ENCODE data around the gene APEH.

APEH gene

DNA sequence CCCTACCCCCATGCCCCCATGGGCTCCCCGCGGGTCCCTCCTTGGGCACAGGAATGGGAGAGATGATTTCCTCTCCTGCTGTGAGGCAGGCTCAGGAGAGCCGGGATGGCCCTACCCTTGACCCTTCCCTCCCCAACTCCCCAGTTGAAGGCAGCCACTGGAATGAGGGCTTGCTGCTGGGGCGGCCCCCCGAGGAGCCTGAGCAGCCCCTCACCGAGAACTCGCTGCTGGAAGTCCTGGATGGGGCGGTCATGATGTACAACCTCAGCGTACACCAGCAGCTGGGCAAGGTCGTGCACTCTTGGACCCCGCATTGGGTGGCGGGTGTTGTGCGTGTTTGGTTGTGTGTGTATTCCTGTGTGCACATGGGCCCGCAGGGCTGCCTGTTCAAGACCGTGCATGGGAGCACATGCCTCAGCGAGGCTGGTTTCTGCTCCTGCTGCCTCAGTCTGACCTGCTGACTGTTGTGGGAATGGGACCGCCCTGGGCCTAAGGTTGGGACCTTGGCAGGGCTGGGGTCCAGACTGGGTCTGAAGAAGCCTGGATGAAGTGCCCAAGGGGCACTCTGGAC is 31.3 kb downstream of the APEH start:
- no peak for DNase-seq
- Histone ChIP-seq H3K9ac (ENCODE audit: low read length) (no peak overlapping the region), H4K8ac (ENCODE audit: low read depth, low read length) (no peak overlapping the region), H2BK15ac (replicated peaks; ENCODE audit: low read depth) (no peak overlapping the region), H4K5ac (ENCODE audit: low read length) (no peak overlapping the region), H3K79me2 (ENCODE audit: control insufficient read depth, insufficient read depth, low read length) (no peaks in the 10 kb centered on the region), H3K36me3 (ENCODE audit: control insufficient read depth, insufficient read depth, low read length) (peaks cover 3% of the 10 kb centered on the region), H3K27me3 (ENCODE audit: insufficient read depth, low read length, poor library complexity) (no peaks in the 10 kb centered on the region), H2AK5ac (ENCODE audit: low read length) (no peak overlapping the region), H2BK5ac (ENCODE audit: low read length) (no peak overlapping the region), H3K27ac (ENCODE audit: low read depth, low read length) (no peak overlapping the region), H3K56ac (ENCODE audit: low read length) (no peak overlapping the region), H3K18ac (ENCODE audit: low read length) (no peak overlapping the region), H3K79me1 (ENCODE audit: low read length) (no peaks in the 10 kb centered on the region), H3K23ac (ENCODE audit: low read length) (no peak overlapping the region), H3K4me2 (ENCODE audit: low read length) (no peak overlapping the region), H3K4me1 (ENCODE audit: control insufficient read depth, low read depth, low read length) (no peaks in the 10 kb centered on the region), H2BK120ac (ENCODE audit: low read depth, low read length) (no peak overlapping the region), H3K4ac (ENCODE audit: low read depth, low read length) (no peak overlapping the region), H3K4me3 (ENCODE audit: low read length) (no peak overlapping the region)
- no CpG with 5 or more reads among the region's 17 CpGs for WGBS (ENCODE audit: extremely low coverage, insufficient coverage, low lambda C conversion rate)

DNA sequence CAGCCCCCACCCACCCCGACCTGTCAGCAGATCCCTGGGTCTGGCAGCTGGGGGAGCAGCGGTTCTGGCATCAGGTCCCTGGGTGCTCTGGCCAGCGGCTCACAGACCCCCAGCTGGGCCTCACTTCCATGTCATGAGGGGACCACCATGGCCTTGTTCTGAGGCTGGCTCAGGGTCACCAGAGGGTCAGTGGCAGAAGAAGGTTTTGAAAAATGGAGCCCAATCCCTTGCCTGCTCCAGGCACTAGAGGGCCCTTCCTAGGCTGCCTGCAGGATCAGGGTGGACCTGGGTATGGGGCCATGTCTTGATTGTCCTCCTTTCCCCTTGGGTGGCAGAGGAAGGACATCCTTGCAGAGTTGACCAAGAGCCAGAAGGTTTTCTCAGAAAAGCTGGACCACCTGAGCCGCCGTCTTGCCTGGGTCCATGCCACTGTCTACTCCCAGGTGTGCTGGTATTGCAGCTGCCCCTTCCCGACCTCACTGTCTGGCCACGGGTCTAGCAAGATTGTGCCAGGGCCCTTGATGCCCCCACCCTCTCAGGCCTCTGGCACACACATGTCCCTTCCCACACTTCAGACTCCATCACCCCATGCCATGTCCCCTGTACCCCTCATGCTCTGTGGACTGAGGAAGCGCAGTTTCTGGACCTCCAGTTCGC is 32.4 kb downstream of the APEH start:
- peaks cover 3% of the 10 kb centered on the region for H3K36me3 ChIP-seq (ENCODE audit: control insufficient read depth, insufficient read depth, low read length)
- H3K4ac ChIP-seq (ENCODE audit: low read depth, low read length) = no peak overlapping the region
- H2BK120ac ChIP-seq (ENCODE audit: low read depth, low read length) = no peak overlapping the region
- H2BK5ac ChIP-seq (ENCODE audit: low read length) = no peak overlapping the region
- H3K4me1 ChIP-seq (ENCODE audit: control insufficient read depth, low read depth, low read length) = no peaks in the 10 kb centered on the region
- no peak overlapping the region for H3K18ac ChIP-seq (ENCODE audit: low read length)
- no peak overlapping the region for H3K23ac ChIP-seq (ENCODE audit: low read length)
- no peak overlapping the region for H3K9ac ChIP-seq (ENCODE audit: low read length)
- H3K4me2 ChIP-seq (ENCODE audit: low read length) = no peak overlapping the region
- no peaks in the 10 kb centered on the region for H3K79me1 ChIP-seq (ENCODE audit: low read length)
- no peak overlapping the region for H3K56ac ChIP-seq (ENCODE audit: low read length)
- H3K4me3 ChIP-seq (ENCODE audit: low read length) = no peak overlapping the region
- H2AK5ac ChIP-seq (ENCODE audit: low read length) = no peak overlapping the region
- no peak overlapping the region for H3K27ac ChIP-seq (ENCODE audit: low read depth, low read length)
- H3K27me3 ChIP-seq (ENCODE audit: insufficient read depth, low read length, poor library complexity) = no peaks in the 10 kb centered on the region
- no peak overlapping the region for H2BK15ac ChIP-seq (replicated peaks; ENCODE audit: low read depth)
- no CpG with 5 or more reads among the region's 9 CpGs for WGBS (ENCODE audit: extremely low coverage, insufficient coverage, low lambda C conversion rate)
- H4K8ac ChIP-seq (ENCODE audit: low read depth, low read length) = no peak overlapping the region
- DNase-seq = no peak
- H4K5ac ChIP-seq (ENCODE audit: low read length) = no peak overlapping the region
- H3K79me2 ChIP-seq (ENCODE audit: control insufficient read depth, insufficient read depth, low read length) = no peaks in the 10 kb centered on the region

DNA sequence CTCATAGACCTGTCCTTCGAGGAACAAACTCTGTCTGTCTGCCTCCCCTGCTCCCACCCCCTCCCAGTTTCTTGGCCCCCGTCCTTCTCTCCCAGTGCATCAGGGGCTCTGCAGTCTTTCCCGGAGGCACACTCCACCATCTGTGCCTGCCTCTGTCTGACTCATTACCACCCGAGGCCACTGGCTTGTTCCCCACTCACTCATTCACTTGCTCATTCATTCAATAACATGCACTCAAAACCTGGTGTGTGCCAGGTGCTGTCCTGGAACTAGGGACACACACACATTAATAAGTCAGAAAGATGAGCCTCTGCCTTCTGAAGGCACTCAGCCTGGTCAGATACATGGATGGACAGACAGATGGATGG is 32.9 kb downstream of the APEH start:
- H3K27ac ChIP-seq (ENCODE audit: low read depth, low read length) = no peak overlapping the region
- H3K79me1 ChIP-seq (ENCODE audit: low read length) = no peaks in the 10 kb centered on the region
- no CpG with 5 or more reads among the region's 4 CpGs for WGBS (ENCODE audit: extremely low coverage, insufficient coverage, low lambda C conversion rate)
- no peak overlapping the region for H3K9ac ChIP-seq (ENCODE audit: low read length)
- no peak overlapping the region for H3K4ac ChIP-seq (ENCODE audit: low read depth, low read length)
- H3K18ac ChIP-seq (ENCODE audit: low read length) = no peak overlapping the region
- H3K4me3 ChIP-seq (ENCODE audit: low read length) = no peak overlapping the region
- H2BK15ac ChIP-seq (replicated peaks; ENCODE audit: low read depth) = no peak overlapping the region
- H3K4me2 ChIP-seq (ENCODE audit: low read length) = no peak overlapping the region
- H2BK5ac ChIP-seq (ENCODE audit: low read length) = no peak overlapping the region
- DNase-seq = no peak
- H3K36me3 ChIP-seq (ENCODE audit: control insufficient read depth, insufficient read depth, low read length) = peaks cover 3% of the 10 kb centered on the region
- H4K5ac ChIP-seq (ENCODE audit: low read length) = no peak overlapping the region
- H2BK120ac ChIP-seq (ENCODE audit: low read depth, low read length) = no peak overlapping the region
- H2AK5ac ChIP-seq (ENCODE audit: low read length) = no peak overlapping the region
- no peak overlapping the region for H3K23ac ChIP-seq (ENCODE audit: low read length)
- no peaks in the 10 kb centered on the region for H3K79me2 ChIP-seq (ENCODE audit: control insufficient read depth, insufficient read depth, low read length)
- H3K56ac ChIP-seq (ENCODE audit: low read length) = no peak overlapping the region
- no peaks in the 10 kb centered on the region for H3K4me1 ChIP-seq (ENCODE audit: control insufficient read depth, low read depth, low read length)
- no peaks in the 10 kb centered on the region for H3K27me3 ChIP-seq (ENCODE audit: insufficient read depth, low read length, poor library complexity)
- no peak overlapping the region for H4K8ac ChIP-seq (ENCODE audit: low read depth, low read length)

DNA sequence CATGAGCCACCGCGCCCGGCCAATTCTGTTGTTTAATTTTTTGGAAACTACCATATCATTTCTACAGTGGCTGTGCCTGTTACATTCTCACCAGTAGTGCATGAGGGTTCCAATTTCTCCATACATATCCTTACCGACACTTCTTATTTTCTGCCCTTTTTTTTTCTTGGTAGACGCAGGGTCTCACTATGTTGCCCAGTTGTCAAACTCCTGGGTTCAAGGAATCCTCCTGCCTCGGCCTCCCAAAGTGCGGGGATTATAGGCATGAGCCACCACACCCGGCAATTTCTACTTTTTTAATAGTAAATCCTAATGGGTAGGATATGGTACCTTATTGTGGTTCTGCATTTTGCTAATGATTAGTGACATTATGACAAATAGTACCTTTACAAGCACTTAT is 35.7 kb downstream of the APEH start:
- WGBS (ENCODE audit: extremely low coverage, insufficient coverage, low lambda C conversion rate) = no CpG with 5 or more reads among the region's 8 CpGs
- H3K4ac ChIP-seq (ENCODE audit: low read depth, low read length) = no peak overlapping the region
- H2AK5ac ChIP-seq (ENCODE audit: low read length) = no peak overlapping the region
- H3K9ac ChIP-seq (ENCODE audit: low read length) = no peak overlapping the region
- no peak overlapping the region for H3K56ac ChIP-seq (ENCODE audit: low read length)
- no peak overlapping the region for H2BK5ac ChIP-seq (ENCODE audit: low read length)
- no peaks in the 10 kb centered on the region for H3K79me2 ChIP-seq (ENCODE audit: control insufficient read depth, insufficient read depth, low read length)
- no peak overlapping the region for H3K18ac ChIP-seq (ENCODE audit: low read length)
- H3K4me2 ChIP-seq (ENCODE audit: low read length) = no peak overlapping the region
- H3K79me1 ChIP-seq (ENCODE audit: low read length) = no peaks in the 10 kb centered on the region
- DNase-seq = no peak
- no peak overlapping the region for H2BK120ac ChIP-seq (ENCODE audit: low read depth, low read length)
- H3K27me3 ChIP-seq (ENCODE audit: insufficient read depth, low read length, poor library complexity) = no peaks in the 10 kb centered on the region
- no peak overlapping the region for H2BK15ac ChIP-seq (replicated peaks; ENCODE audit: low read depth)
- no peaks in the 10 kb centered on the region for H3K36me3 ChIP-seq (ENCODE audit: control insufficient read depth, insufficient read depth, low read length)
- H3K4me1 ChIP-seq (ENCODE audit: control insufficient read depth, low read depth, low read length) = no peaks in the 10 kb centered on the region
- no peak overlapping the region for H3K23ac ChIP-seq (ENCODE audit: low read length)
- no peak overlapping the region for H4K5ac ChIP-seq (ENCODE audit: low read length)
- H3K4me3 ChIP-seq (ENCODE audit: low read length) = no peak overlapping the region
- H4K8ac ChIP-seq (ENCODE audit: low read depth, low read length) = no peak overlapping the region
- no peak overlapping the region for H3K27ac ChIP-seq (ENCODE audit: low read depth, low read length)

DNA sequence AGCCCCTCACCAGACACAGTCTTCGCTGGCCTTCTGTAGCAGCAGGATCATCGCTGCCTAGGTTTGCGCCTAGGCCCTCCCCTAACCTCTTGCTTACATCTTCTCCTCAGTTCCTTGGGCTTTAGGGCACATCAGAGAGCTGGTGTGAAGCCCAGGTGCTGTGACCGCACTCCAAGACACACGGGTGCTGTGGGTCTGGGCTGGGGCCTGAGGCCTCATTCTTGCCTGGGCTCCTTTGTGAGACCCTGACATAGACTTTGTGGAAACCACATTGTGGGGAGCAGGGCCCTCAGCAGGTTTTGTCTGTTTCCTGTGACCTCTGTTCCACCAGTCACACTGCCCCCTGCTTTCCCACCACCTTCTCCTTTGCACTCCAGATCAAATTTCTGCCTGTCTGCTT is 37.3 kb downstream of the APEH start:
- H3K4me1 ChIP-seq (ENCODE audit: control insufficient read depth, low read depth, low read length) = no peaks in the 10 kb centered on the region
- H3K79me2 ChIP-seq (ENCODE audit: control insufficient read depth, insufficient read depth, low read length) = no peaks in the 10 kb centered on the region
- H3K36me3 ChIP-seq (ENCODE audit: control insufficient read depth, insufficient read depth, low read length) = peaks cover 1% of the 10 kb centered on the region
- H3K27me3 ChIP-seq (ENCODE audit: insufficient read depth, low read length, poor library complexity) = no peaks in the 10 kb centered on the region
- H2BK120ac ChIP-seq (ENCODE audit: low read depth, low read length) = no peak overlapping the region
- no peak overlapping the region for H2BK15ac ChIP-seq (replicated peaks; ENCODE audit: low read depth)
- H3K56ac ChIP-seq (ENCODE audit: low read length) = no peak overlapping the region
- H4K5ac ChIP-seq (ENCODE audit: low read length) = no peak overlapping the region
- no peak for DNase-seq
- H3K18ac ChIP-seq (ENCODE audit: low read length) = no peak overlapping the region
- no peak overlapping the region for H4K8ac ChIP-seq (ENCODE audit: low read depth, low read length)
- WGBS (ENCODE audit: extremely low coverage, insufficient coverage, low lambda C conversion rate) = no CpG with 5 or more reads among the region's 5 CpGs
- H2BK5ac ChIP-seq (ENCODE audit: low read length) = no peak overlapping the region
- H3K4me2 ChIP-seq (ENCODE audit: low read length) = no peak overlapping the region
- no peak overlapping the region for H3K4ac ChIP-seq (ENCODE audit: low read depth, low read length)
- no peak overlapping the region for H2AK5ac ChIP-seq (ENCODE audit: low read length)
- H3K9ac ChIP-seq (ENCODE audit: low read length) = no peak overlapping the region
- H3K23ac ChIP-seq (ENCODE audit: low read length) = no peak overlapping the region
- H3K79me1 ChIP-seq (ENCODE audit: low read length) = no peaks in the 10 kb centered on the region
- H3K27ac ChIP-seq (ENCODE audit: low read depth, low read length) = no peak overlapping the region
- H3K4me3 ChIP-seq (ENCODE audit: low read length) = no peak overlapping the region

DNA sequence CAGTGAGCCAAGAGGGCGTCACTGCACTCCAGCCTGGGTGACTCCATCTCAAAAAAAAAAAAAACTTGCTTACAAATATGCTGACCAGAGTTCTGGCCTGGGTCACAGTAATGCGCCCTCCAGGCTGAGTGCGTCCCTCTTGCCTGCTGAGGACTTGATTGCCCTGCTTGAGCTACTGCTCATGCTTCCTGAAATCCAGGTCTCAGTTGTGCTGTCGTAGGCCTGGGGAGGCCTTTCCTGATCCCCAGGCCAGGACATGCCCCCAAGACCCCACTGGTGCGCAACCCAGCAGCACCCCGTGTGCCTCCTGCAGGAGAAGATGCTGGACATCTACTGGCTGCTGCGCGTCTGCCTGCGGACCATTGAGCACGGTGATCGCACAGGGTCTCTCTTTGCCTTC is 38.0 kb downstream of the APEH start:
- Histone ChIP-seq H3K4me2 (ENCODE audit: low read length) (no peak overlapping the region), H3K9ac (ENCODE audit: low read length) (no peak overlapping the region), H4K5ac (ENCODE audit: low read length) (no peak overlapping the region), H3K36me3 (ENCODE audit: control insufficient read depth, insufficient read depth, low read length) (peaks cover 1% of the 10 kb centered on the region), H3K4ac (ENCODE audit: low read depth, low read length) (no peak overlapping the region), H3K27ac (ENCODE audit: low read depth, low read length) (no peak overlapping the region), H3K56ac (ENCODE audit: low read length) (no peak overlapping the region), H3K79me2 (ENCODE audit: control insufficient read depth, insufficient read depth, low read length) (no peaks in the 10 kb centered on the region), H4K8ac (ENCODE audit: low read depth, low read length) (no peak overlapping the region), H3K18ac (ENCODE audit: low read length) (no peak overlapping the region), H2AK5ac (ENCODE audit: low read length) (no peak overlapping the region), H3K4me3 (ENCODE audit: low read length) (no peak overlapping the region), H2BK5ac (ENCODE audit: low read length) (no peak overlapping the region), H2BK15ac (replicated peaks; ENCODE audit: low read depth) (no peak overlapping the region), H3K23ac (ENCODE audit: low read length) (no peak overlapping the region), H3K27me3 (ENCODE audit: insufficient read depth, low read length, poor library complexity) (no peaks in the 10 kb centered on the region), H3K79me1 (ENCODE audit: low read length) (no peaks in the 10 kb centered on the region), H3K4me1 (ENCODE audit: control insufficient read depth, low read depth, low read length) (no peaks in the 10 kb centered on the region), H2BK120ac (ENCODE audit: low read depth, low read length) (no peak overlapping the region)
- WGBS (ENCODE audit: extremely low coverage, insufficient coverage, low lambda C conversion rate) = no CpG with 5 or more reads among the region's 11 CpGs
- DNase-seq = no peak

Data from mesendoderm (in vitro differentiated cells).